ENCODE measurements around the gene ATP6V1G3.

ATP6V1G3 gene

DNA sequence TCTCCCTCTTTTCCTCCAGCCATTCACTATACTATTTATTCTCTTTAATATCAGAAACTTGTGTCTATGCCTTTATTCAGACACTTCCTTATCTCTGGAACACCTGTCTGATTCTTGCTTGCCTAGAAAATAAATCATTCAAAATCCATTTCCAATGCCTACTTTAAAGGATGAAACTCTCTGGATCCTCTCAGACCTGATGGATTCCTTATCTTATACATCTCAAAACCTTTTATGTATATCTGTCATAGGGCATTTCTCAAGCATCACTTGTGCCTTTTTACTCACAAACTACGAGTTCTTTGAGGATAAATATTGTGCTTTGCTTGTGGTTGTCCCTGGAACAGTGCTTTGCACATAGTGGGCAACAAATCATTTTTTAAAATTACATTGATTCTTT lies 3.8 kb upstream of the ATP6V1G3 start:
- H3K4me3 ChIP-seq (ENCODE audit: low read depth in 1 of 2, low read length in 2 of 2) = no peak overlapping the region
- no peaks in the 10 kb centered on the region for H3K4me1 ChIP-seq (ENCODE audit: control insufficient read depth in 1 of 2, insufficient read depth in 2 of 2, low read length in 2 of 2)
- H3K9ac ChIP-seq (ENCODE audit: low read depth in 1 of 2, low read length in 2 of 2) = no peak overlapping the region
- H3K27ac ChIP-seq (ENCODE audit: low read depth, low read length) = no peak overlapping the region
- H3K36me3 ChIP-seq (ENCODE audit: control insufficient read depth in 1 of 2, insufficient read depth in 2 of 2, low read length in 2 of 2) = no peaks in the 10 kb centered on the region
- no peaks in the 10 kb centered on the region for H3K9me3 ChIP-seq (ENCODE audit: control insufficient read depth in 1 of 2, low read length in 2 of 2)
- H3K27me3 ChIP-seq (ENCODE audit: control insufficient read depth in 1 of 2, insufficient read depth in 2 of 2, low read length in 2 of 2) = no peaks in the 10 kb centered on the region

GRCh38 chr1:198543670-198544260 lies 3.3 kb upstream of the ATP6V1G3 start:
- no peak overlapping the region for H3K4me3 ChIP-seq (ENCODE audit: low read depth in 1 of 2, low read length in 2 of 2)
- no peaks in the 10 kb centered on the region for H3K27me3 ChIP-seq (ENCODE audit: control insufficient read depth in 1 of 2, insufficient read depth in 2 of 2, low read length in 2 of 2)
- no peak overlapping the region for H3K27ac ChIP-seq (ENCODE audit: low read depth, low read length)
- no peak overlapping the region for H3K9ac ChIP-seq (ENCODE audit: low read depth in 1 of 2, low read length in 2 of 2)
- H3K4me1 ChIP-seq (ENCODE audit: control insufficient read depth in 1 of 2, insufficient read depth in 2 of 2, low read length in 2 of 2) = no peaks in the 10 kb centered on the region
- H3K36me3 ChIP-seq (ENCODE audit: control insufficient read depth in 1 of 2, insufficient read depth in 2 of 2, low read length in 2 of 2) = no peaks in the 10 kb centered on the region
- no peaks in the 10 kb centered on the region for H3K9me3 ChIP-seq (ENCODE audit: control insufficient read depth in 1 of 2, low read length in 2 of 2)

DNA sequence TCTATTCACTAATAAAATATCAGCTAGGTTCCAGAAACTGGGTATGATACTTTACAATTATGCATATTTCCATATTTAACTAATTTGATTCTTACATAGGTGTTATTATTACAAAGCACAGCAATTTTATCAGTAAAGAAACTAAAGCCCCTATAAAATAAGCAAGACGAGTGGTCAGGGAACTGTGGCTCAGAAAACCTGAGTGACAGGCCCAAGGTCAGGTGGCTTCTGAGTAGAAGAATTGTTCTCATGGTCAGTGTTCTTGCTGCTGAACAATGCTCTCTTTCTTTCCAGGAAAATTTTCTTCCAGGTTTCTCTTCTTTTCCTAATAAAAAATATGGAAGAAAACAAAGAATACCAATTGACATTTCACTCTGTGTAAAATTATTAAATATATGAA lies 2.2 kb upstream of the ATP6V1G3 start:
- Histone ChIP-seq H3K27ac (ENCODE audit: low read depth, low read length) (no peak overlapping the region), H3K4me1 (ENCODE audit: control insufficient read depth in 1 of 2, insufficient read depth in 2 of 2, low read length in 2 of 2) (no peaks in the 10 kb centered on the region), H3K4me3 (ENCODE audit: low read depth in 1 of 2, low read length in 2 of 2) (no peak overlapping the region), H3K27me3 (ENCODE audit: control insufficient read depth in 1 of 2, insufficient read depth in 2 of 2, low read length in 2 of 2) (no peaks in the 10 kb centered on the region), H3K9ac (ENCODE audit: low read depth in 1 of 2, low read length in 2 of 2) (no peak overlapping the region), H3K36me3 (ENCODE audit: control insufficient read depth in 1 of 2, insufficient read depth in 2 of 2, low read length in 2 of 2) (no peaks in the 10 kb centered on the region), H3K9me3 (ENCODE audit: control insufficient read depth in 1 of 2, low read length in 2 of 2) (no peaks in the 10 kb centered on the region)

- H3K4me1 ChIP-seq (ENCODE audit: control insufficient read depth in 1 of 2, insufficient read depth in 2 of 2, low read length in 2 of 2) = no peaks in the 10 kb centered on the region
- no peak overlapping the region for H3K27ac ChIP-seq (ENCODE audit: low read depth, low read length)
- H3K27me3 ChIP-seq (ENCODE audit: control insufficient read depth in 1 of 2, insufficient read depth in 2 of 2, low read length in 2 of 2) = no peaks in the 10 kb centered on the region
- H3K36me3 ChIP-seq (ENCODE audit: control insufficient read depth in 1 of 2, insufficient read depth in 2 of 2, low read length in 2 of 2) = no peaks in the 10 kb centered on the region
- H3K9ac ChIP-seq (ENCODE audit: low read depth in 1 of 2, low read length in 2 of 2) = no peak overlapping the region
- H3K9me3 ChIP-seq (ENCODE audit: control insufficient read depth in 1 of 2, low read length in 2 of 2) = no peaks in the 10 kb centered on the region
- no peak overlapping the region for H3K4me3 ChIP-seq (ENCODE audit: low read depth in 1 of 2, low read length in 2 of 2)
Observed at GRCh38 chr1:198541737-198542136, 1.3 kb upstream of the ATP6V1G3 start.

DNA sequence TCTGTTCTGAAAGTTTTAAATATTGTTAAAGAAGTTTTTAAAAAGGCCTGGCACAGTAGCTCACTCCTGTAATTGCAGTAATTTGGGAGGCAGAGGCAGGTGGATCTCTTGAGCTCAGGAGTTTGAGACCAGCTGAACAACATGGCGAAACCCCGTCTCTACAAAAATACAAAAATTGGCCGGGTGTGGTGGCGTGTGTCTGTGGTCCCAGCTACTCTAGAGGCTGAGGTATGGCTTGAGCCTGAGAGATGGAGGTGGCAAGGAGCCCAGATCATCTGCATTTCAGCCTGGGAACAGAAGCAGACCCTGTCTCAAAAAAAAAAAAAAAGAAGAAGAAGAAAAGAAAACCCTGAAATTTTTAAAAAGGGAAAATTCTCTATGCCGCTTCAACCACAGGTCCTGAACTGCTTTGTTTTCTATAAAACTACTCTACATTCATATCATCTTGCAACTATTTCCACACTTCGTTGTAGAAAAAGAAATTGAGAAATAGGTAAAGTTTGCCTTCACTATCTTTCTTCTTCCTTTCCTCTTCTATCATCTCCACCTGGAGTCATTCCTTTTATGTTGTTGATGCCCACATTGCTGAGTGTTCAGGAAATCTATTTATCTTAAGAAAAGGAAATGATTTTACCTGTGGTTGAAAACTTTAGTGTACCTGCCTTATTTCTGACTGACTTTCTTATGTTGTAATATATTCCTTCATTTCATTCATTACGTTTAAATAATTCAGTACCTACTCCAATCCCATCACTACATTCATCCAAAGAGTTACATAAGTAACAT lies 1.7 kb downstream of the ATP6V1G3 start:
- no peaks in the 10 kb centered on the region for H3K4me1 ChIP-seq (ENCODE audit: control insufficient read depth in 1 of 2, insufficient read depth in 2 of 2, low read length in 2 of 2)
- H3K27ac ChIP-seq (ENCODE audit: low read depth, low read length) = no peak overlapping the region
- no peak overlapping the region for H3K9ac ChIP-seq (ENCODE audit: low read depth in 1 of 2, low read length in 2 of 2)
- no peaks in the 10 kb centered on the region for H3K9me3 ChIP-seq (ENCODE audit: control insufficient read depth in 1 of 2, low read length in 2 of 2)
- no peak overlapping the region for H3K4me3 ChIP-seq (ENCODE audit: low read depth in 1 of 2, low read length in 2 of 2)
- H3K36me3 ChIP-seq (ENCODE audit: control insufficient read depth in 1 of 2, insufficient read depth in 2 of 2, low read length in 2 of 2) = no peaks in the 10 kb centered on the region
- H3K27me3 ChIP-seq (ENCODE audit: control insufficient read depth in 1 of 2, insufficient read depth in 2 of 2, low read length in 2 of 2) = no peaks in the 10 kb centered on the region

- Histone ChIP-seq H3K27me3 (ENCODE audit: control insufficient read depth in 1 of 2, insufficient read depth in 2 of 2, low read length in 2 of 2) (no peaks in the 10 kb centered on the region), H3K27ac (ENCODE audit: low read depth, low read length) (no peak overlapping the region), H3K4me3 (ENCODE audit: low read depth in 1 of 2, low read length in 2 of 2) (no peak overlapping the region), H3K9me3 (ENCODE audit: control insufficient read depth in 1 of 2, low read length in 2 of 2) (no peaks in the 10 kb centered on the region), H3K4me1 (ENCODE audit: control insufficient read depth in 1 of 2, insufficient read depth in 2 of 2, low read length in 2 of 2) (no peaks in the 10 kb centered on the region), H3K9ac (ENCODE audit: low read depth in 1 of 2, low read length in 2 of 2) (no peak overlapping the region), H3K36me3 (ENCODE audit: control insufficient read depth in 1 of 2, insufficient read depth in 2 of 2, low read length in 2 of 2) (no peaks in the 10 kb centered on the region)
Observed at GRCh38 chr1:198535631-198536030, 4.8 kb downstream of the ATP6V1G3 start.

DNA sequence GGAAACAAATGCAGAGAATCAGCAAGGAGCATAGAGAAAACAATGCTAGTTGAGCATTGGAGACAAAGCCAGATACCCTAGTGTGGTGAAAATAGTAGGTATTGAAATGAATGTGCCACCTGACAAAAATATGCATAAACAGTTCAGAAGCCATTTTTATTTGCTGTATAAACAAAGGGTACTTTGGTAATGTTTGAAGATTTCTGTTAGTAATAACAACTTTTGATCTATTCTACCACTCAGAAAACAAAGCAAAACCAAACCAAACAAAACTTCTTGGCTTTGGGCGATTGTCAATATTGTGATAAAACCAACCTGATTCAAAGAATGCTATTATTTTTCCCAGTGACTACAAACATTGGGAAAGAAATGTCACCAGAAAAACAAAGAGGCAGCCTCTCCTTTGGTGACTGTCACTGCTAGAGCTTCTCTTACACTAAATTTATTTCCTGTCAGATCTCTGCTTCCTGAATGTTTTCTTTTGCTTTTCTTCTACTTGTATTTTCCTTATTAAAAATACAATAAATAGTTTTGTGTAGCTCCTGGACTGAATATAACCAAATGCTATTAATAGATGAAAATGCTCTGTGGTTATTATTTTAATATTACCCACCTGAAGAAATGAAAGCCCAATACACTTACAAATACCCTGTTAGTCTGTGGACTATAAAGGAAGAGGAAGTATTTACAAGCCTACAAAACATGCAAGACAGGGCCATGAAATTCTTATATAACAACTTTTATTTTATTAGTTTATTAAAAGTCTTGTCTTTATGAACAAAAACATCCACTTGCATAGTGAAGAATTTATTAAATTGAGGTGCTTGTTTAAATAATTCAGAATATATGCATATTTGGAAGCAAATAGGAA lies 5.7 kb downstream of the ATP6V1G3 start:
- no peaks in the 10 kb centered on the region for H3K36me3 ChIP-seq (ENCODE audit: control insufficient read depth in 1 of 2, insufficient read depth in 2 of 2, low read length in 2 of 2)
- H3K27ac ChIP-seq (ENCODE audit: low read depth, low read length) = no peak overlapping the region
- no peaks in the 10 kb centered on the region for H3K4me1 ChIP-seq (ENCODE audit: control insufficient read depth in 1 of 2, insufficient read depth in 2 of 2, low read length in 2 of 2)
- no peaks in the 10 kb centered on the region for H3K9me3 ChIP-seq (ENCODE audit: control insufficient read depth in 1 of 2, low read length in 2 of 2)
- H3K27me3 ChIP-seq (ENCODE audit: control insufficient read depth in 1 of 2, insufficient read depth in 2 of 2, low read length in 2 of 2) = no peaks in the 10 kb centered on the region
- no peak overlapping the region for H3K4me3 ChIP-seq (ENCODE audit: low read depth in 1 of 2, low read length in 2 of 2)
- no peak overlapping the region for H3K9ac ChIP-seq (ENCODE audit: low read depth in 1 of 2, low read length in 2 of 2)

- H3K36me3 ChIP-seq (ENCODE audit: control insufficient read depth in 1 of 2, insufficient read depth in 2 of 2, low read length in 2 of 2) = no peaks in the 10 kb centered on the region
- no peak overlapping the region for H3K9ac ChIP-seq (ENCODE audit: low read depth in 1 of 2, low read length in 2 of 2)
- H3K27ac ChIP-seq (ENCODE audit: low read depth, low read length) = no peak overlapping the region
- H3K4me1 ChIP-seq (ENCODE audit: control insufficient read depth in 1 of 2, insufficient read depth in 2 of 2, low read length in 2 of 2) = no peaks in the 10 kb centered on the region
- no peaks in the 10 kb centered on the region for H3K27me3 ChIP-seq (ENCODE audit: control insufficient read depth in 1 of 2, insufficient read depth in 2 of 2, low read length in 2 of 2)
- no peaks in the 10 kb centered on the region for H3K9me3 ChIP-seq (ENCODE audit: control insufficient read depth in 1 of 2, low read length in 2 of 2)
- no peak overlapping the region for H3K4me3 ChIP-seq (ENCODE audit: low read depth in 1 of 2, low read length in 2 of 2)
Observed at GRCh38 chr1:198531891-198532290, 8.6 kb downstream of the ATP6V1G3 start.

DNA sequence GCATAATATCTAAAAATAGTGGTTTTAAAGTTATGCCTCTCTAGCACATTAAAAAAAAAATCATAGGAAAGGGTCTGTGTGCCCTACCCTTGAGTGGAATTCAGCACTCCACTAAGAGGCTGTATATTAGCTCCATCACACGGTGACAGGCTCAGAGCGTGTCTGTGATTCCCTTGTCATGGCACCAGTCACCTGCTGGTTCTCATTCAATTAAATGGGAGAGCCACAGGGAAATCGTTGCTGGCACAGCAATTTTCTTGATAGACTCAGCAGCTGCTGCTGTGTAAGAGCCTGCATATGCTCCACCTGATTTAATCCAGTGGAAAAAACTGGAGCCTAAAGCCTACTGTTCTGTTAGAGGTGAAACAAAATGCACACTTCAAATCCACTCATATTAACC lies 9.5 kb downstream of the ATP6V1G3 start:
- Histone ChIP-seq H3K36me3 (ENCODE audit: control insufficient read depth in 1 of 2, insufficient read depth in 2 of 2, low read length in 2 of 2) (no peaks in the 10 kb centered on the region), H3K4me1 (ENCODE audit: control insufficient read depth in 1 of 2, insufficient read depth in 2 of 2, low read length in 2 of 2) (no peaks in the 10 kb centered on the region), H3K9ac (ENCODE audit: low read depth in 1 of 2, low read length in 2 of 2) (no peak overlapping the region), H3K27ac (ENCODE audit: low read depth, low read length) (no peak overlapping the region), H3K27me3 (ENCODE audit: control insufficient read depth in 1 of 2, insufficient read depth in 2 of 2, low read length in 2 of 2) (no peaks in the 10 kb centered on the region), H3K9me3 (ENCODE audit: control insufficient read depth in 1 of 2, low read length in 2 of 2) (no peaks in the 10 kb centered on the region), H3K4me3 (ENCODE audit: low read depth in 1 of 2, low read length in 2 of 2) (no peak overlapping the region)

DNA sequence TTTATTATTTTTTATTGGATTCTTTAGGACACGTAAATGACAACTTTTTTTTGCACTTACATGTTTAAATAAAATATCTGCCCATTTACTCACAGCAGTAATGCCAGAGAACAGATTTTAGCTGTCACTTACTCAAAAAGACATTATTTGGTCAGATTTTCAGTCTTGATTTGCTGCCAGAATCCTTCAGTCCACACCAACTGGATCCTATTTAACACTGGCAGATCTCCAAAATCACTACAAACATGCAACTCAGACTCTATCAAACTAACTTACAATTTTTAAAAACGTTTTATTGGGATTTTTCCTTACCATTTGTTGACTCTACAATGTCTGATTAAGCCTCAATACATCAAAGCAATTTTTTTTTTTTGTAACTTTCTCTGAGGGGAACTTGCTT lies 11.1 kb downstream of the ATP6V1G3 start:
- no peaks in the 10 kb centered on the region for H3K9me3 ChIP-seq (ENCODE audit: control insufficient read depth in 1 of 2, low read length in 2 of 2)
- H3K9ac ChIP-seq (ENCODE audit: low read depth in 1 of 2, low read length in 2 of 2) = no peak overlapping the region
- no peaks in the 10 kb centered on the region for H3K4me1 ChIP-seq (ENCODE audit: control insufficient read depth in 1 of 2, insufficient read depth in 2 of 2, low read length in 2 of 2)
- H3K36me3 ChIP-seq (ENCODE audit: control insufficient read depth in 1 of 2, insufficient read depth in 2 of 2, low read length in 2 of 2) = no peaks in the 10 kb centered on the region
- H3K27ac ChIP-seq (ENCODE audit: low read depth, low read length) = no peak overlapping the region
- no peak overlapping the region for H3K4me3 ChIP-seq (ENCODE audit: low read depth in 1 of 2, low read length in 2 of 2)
- H3K27me3 ChIP-seq (ENCODE audit: control insufficient read depth in 1 of 2, insufficient read depth in 2 of 2, low read length in 2 of 2) = no peaks in the 10 kb centered on the region
